Body of pancreas (tissue), 4 donors: ENCODE results near the gene IFI16.

ENCODE experiments used
- CTCF ChIP-seq, 7 experiments: fragments of 450-650 bp in 4 of 7; fragments of 200-600 bp in 3 of 7; sonication (generic) in 3 of 7; IDR thresholded peaks; one replicate each; pipeline ENCODE4 v1.5.1; 2016 to 2019; ENCODE audit warnings: antibody characterized with exemption in 7 of 7
- POLR2A ChIP-seq, 3 donors: fragments of 450-650 bp; IDR thresholded peaks; one replicate each; pipeline ENCODE4 v1.6.1; 2016; ENCODE audit warnings: antibody characterized with exemption in 3 of 3, mild to moderate bottlenecking in 2 of 3

- TF ChIP-seq CTCF (IDR thresholded peaks at IDR 0.05) = no peak
- no peak for TF ChIP-seq POLR2A (IDR thresholded peaks at IDR 0.05)
Observed at GRCh38 chr1:158969166-158969565, 40.5 kb upstream of the IFI16 start.
